T-helper 1 cell treated with Interleukin-12 subunit alpha and Interleukin-12 subunit beta and Interleukin-4 antibody, amounts not matched to agents 30 μg/mL and 1 μg/mL, for 36 hours (primary cell): ENCODE data around the gene SPDYE16.
"Not testable (repeated sequence)": the region's sequence is repeated elsewhere in the genome, so short reads cannot be mapped to it uniquely, and the experiment has no call there.

Experiments
- H3K27ac Mint-ChIP-seq: one replicate; pipeline ENCODE4 v1.8.0; 2021; ENCODE audit warnings: mild to moderate bottlenecking, mixed read lengths
- H3K27me3 Mint-ChIP-seq: one replicate; pipeline ENCODE4 v1.8.0; 2021; ENCODE audit warnings: low read depth, mixed read lengths
- H3K36me3 Mint-ChIP-seq: one replicate; pipeline ENCODE4 v1.8.0; 2021; ENCODE audit warnings: low read depth, mixed read lengths
- H3K4me1 Mint-ChIP-seq: one replicate; pipeline ENCODE4 v1.8.0; 2021; ENCODE audit warnings: low read depth, mixed read lengths
- H3K4me3 Mint-ChIP-seq: one replicate; pipeline ENCODE4 v1.8.0; 2021; ENCODE audit warnings: mild to moderate bottlenecking, moderate library complexity, mixed read lengths
- H3K9me3 Mint-ChIP-seq: one replicate; pipeline ENCODE4 v1.8.0; 2021; ENCODE audit warnings: mixed read lengths

The SPDYE16 gene

GRCh38 chr7:76499924-76500241 lies 43.2 kb downstream of the SPDYE16 start:
- H3K27ac Mint-ChIP-seq, H3K27me3 Mint-ChIP-seq, H3K4me1 Mint-ChIP-seq, H3K36me3 Mint-ChIP-seq, H3K9me3 Mint-ChIP-seq, H3K4me3 Mint-ChIP-seq: not testable (repeated sequence)

DNA sequence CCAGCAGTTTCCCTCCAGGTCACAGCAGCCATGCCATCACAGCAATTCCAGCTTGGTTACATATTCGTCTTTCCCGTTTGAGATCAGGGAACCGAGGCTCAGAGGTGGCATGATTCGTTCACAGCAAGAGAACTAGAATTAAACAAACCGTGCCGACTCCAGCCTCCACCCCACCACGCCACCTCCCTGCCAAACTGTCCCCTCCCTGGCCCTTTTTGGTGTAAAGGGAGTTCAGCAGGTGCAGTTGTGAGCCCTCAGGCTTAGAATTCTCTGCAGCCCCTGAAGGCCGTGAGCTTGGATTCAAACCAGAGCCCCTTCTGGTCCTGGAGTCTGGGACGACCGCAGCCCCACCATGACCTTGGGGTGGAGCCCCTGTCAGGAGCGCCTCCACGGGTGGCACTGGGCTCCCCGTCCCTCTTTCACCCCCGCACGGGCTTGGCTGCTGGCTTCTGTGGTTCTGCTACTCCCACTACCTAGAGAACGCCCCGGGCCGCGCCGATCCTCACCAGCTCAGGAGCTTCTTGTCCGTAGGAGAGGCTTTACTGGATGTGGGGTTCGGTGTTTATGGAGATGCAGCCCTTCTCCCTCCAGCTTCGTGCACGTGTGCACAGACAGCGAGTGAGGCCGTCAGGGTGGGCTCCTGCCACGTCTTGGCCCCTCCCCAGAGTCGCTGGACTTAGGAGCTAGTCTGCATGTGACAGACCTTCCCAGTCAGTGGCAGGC lies 43.7 kb downstream of the SPDYE16 start:
- H3K4me3 Mint-ChIP-seq, H3K9me3 Mint-ChIP-seq, H3K36me3 Mint-ChIP-seq, H3K4me1 Mint-ChIP-seq, H3K27ac Mint-ChIP-seq, H3K27me3 Mint-ChIP-seq: not testable (repeated sequence)

- H3K4me1 Mint-ChIP-seq, H3K27me3 Mint-ChIP-seq, H3K4me3 Mint-ChIP-seq, H3K9me3 Mint-ChIP-seq, H3K27ac Mint-ChIP-seq, H3K36me3 Mint-ChIP-seq: not testable (repeated sequence)
Observed at GRCh38 chr7:76498583-76499200, 44.4 kb downstream of the SPDYE16 start.

DNA sequence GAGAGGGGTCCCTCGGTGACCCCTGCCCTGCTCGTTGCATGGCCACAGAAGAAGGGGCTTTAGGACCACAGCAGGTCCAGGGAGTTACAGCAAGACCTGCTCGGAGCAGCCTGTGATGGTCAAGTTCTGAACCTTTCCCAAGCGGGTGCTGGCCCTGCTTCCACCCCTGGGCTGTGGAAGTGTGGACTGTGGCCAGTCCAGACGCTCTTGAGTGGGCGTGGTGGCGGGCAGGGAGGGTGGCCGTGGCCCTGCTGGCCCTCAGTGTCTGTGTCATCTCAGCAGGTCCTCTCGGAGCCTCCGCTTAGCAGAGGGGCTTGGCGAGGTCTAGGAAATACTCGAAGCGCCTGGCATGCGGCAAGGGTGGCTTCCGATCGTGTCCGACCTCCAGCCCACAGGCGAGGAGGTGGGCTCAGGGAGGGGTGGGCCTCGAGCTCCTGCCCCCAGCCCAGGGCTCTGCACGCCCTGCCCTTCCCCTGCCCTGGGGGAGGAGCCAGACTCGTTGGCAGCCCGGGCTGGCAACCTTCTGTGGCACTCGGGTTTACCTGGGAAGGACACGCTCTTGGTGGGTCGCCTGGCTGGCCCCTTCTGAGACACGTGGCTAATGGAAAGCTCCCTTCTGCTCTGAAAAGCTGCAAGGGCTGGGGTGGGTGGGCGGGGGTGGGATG lies 45.0 kb downstream of the SPDYE16 start:
- H3K9me3 Mint-ChIP-seq, H3K4me3 Mint-ChIP-seq, H3K4me1 Mint-ChIP-seq, H3K27me3 Mint-ChIP-seq, H3K27ac Mint-ChIP-seq, H3K36me3 Mint-ChIP-seq: not testable (repeated sequence)

- H3K27ac Mint-ChIP-seq, H3K27me3 Mint-ChIP-seq, H3K36me3 Mint-ChIP-seq, H3K9me3 Mint-ChIP-seq, H3K4me1 Mint-ChIP-seq, H3K4me3 Mint-ChIP-seq: not testable (repeated sequence)
Observed at GRCh38 chr7:76495717-76496116, 47.4 kb downstream of the SPDYE16 start.

DNA sequence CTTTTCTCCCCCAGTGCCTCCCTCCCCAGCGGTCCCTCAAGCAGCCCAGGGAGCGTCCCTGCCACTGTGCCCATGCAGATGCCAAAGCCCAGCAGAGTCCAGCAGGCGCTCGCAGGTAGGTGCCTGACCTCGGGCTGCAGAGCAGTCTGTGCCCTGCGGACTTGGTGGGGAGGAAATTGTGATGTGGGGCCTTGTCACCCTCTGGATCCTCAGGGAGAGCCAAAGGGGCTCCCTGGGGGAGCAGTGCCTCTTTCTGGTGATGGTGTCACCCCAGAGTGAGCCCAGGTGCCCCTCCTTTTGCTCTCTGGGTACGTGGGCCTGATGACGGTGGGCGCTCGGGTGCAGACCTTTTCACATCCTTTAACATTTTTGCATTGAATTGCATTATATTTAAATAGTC lies 51.0 kb downstream of the SPDYE16 start:
- H3K27me3 Mint-ChIP-seq, H3K36me3 Mint-ChIP-seq, H3K27ac Mint-ChIP-seq, H3K4me3 Mint-ChIP-seq, H3K4me1 Mint-ChIP-seq, H3K9me3 Mint-ChIP-seq: not testable (repeated sequence)

DNA sequence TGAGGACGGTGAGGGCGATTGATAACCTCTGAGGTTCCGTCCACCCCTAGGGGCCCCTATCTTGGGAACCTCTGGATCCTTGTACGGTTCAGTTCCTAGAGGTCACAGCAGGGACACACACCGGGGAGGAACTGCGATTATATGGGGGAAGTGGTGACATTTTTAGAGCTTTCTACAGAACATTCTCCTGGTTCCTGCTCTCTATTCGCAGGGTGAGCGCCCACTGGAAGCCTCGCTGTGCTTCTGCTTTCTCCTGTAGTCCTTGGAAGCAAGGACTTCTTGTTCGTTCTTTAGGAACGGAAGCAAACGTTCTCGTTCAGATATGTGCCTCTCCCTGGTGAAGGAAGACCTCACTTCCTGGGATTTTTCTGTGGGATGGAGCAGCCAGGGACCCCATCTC lies 55.1 kb downstream of the SPDYE16 start:
- H3K27ac Mint-ChIP-seq, H3K4me3 Mint-ChIP-seq, H3K9me3 Mint-ChIP-seq, H3K27me3 Mint-ChIP-seq, H3K36me3 Mint-ChIP-seq, H3K4me1 Mint-ChIP-seq: not testable (repeated sequence)

GRCh38 chr7:76486618-76487017 lies 56.5 kb downstream of the SPDYE16 start:
- H3K4me1 Mint-ChIP-seq, H3K9me3 Mint-ChIP-seq, H3K36me3 Mint-ChIP-seq, H3K27me3 Mint-ChIP-seq: not testable (repeated sequence)
- H3K27ac Mint-ChIP-seq: peak overlapping the region; percentile 79
- peak overlapping the region; percentile 25 for H3K4me3 Mint-ChIP-seq

- H3K36me3 Mint-ChIP-seq, H3K4me3 Mint-ChIP-seq, H3K27ac Mint-ChIP-seq: not testable (repeated sequence)
Observed at GRCh38 chr7:76485822-76486610, 57.1 kb downstream of the SPDYE16 start.

GRCh38 chr7:76484456-76484855 lies 58.6 kb downstream of the SPDYE16 start:
- H3K4me1 Mint-ChIP-seq, H3K9me3 Mint-ChIP-seq, H3K4me3 Mint-ChIP-seq, H3K27me3 Mint-ChIP-seq, H3K27ac Mint-ChIP-seq, H3K36me3 Mint-ChIP-seq: not testable (repeated sequence)

More at GRCh38 chr7:76485822-76486610, 57.1 kb downstream of the SPDYE16 start:
- H3K4me1 Mint-ChIP-seq, H3K9me3 Mint-ChIP-seq, H3K27me3 Mint-ChIP-seq: not testable (repeated sequence)

DNA sequence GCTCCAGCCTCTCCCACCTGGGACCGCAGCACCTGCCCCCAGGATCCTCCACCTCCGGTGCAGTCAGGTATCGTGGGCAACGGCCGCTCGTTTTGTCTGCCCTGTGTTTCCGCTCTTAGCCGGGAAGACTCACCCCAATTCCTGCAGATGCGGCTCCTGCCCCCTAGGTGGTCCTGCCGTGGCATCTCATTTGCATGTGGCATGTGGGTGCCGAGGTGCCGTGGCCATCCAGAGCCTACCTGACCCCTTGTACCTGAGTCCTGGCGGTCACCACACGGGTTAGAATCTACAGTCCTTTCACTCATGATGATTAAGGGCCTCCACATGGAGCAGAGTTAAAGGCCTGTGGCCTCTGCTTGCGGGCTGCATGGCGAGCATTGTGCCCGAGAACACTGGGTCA lies 60.0 kb downstream of the SPDYE16 start:
- H3K4me1 Mint-ChIP-seq, H3K27me3 Mint-ChIP-seq, H3K4me3 Mint-ChIP-seq, H3K36me3 Mint-ChIP-seq, H3K9me3 Mint-ChIP-seq, H3K27ac Mint-ChIP-seq: not testable (repeated sequence)

GRCh38 chr7:76482660-76483059 lies 60.4 kb downstream of the SPDYE16 start:
- H3K4me1 Mint-ChIP-seq, H3K9me3 Mint-ChIP-seq, H3K36me3 Mint-ChIP-seq, H3K4me3 Mint-ChIP-seq, H3K27ac Mint-ChIP-seq, H3K27me3 Mint-ChIP-seq: not testable (repeated sequence)
